Measurements from ENCODE around the gene PISD. TPM values are rescaled to one million over a fixed set of nuclear protein-coding genes. Genes with fewer than 3 reads are reported as not detected.
"Not testable (repeated sequence)": the region's sequence is repeated elsewhere in the genome, so short reads cannot be mapped to it uniquely, and the experiment has no call there.

The PISD gene
- total RNA-seq, 1 experiment from 2014 or later: 31.6 TPM

- DNase-seq: no peak
- Histone ChIP-seq H4K20me1 (ENCODE audit: insufficient read depth, low read depth, low read length) (no peaks in the 10 kb centered on the region), H3K36me3 (ENCODE audit: insufficient read depth, low read length) (no peaks in the 10 kb centered on the region), H3K4me2 (ENCODE audit: low read depth, low read length, poor library complexity, severe bottlenecking) (peak overlapping the region; percentile 88), H3K4me1 (ENCODE audit: low read length) (peaks cover 18% of the 10 kb centered on the region), H3K27ac (ENCODE audit: low read length) (no peak overlapping the region), H3K4me3 (ENCODE audit: low read length) (peak overlapping the region; percentile 96), H2AFZ (ENCODE audit: low read length) (peak overlapping the region; percentile 95), H3K27me3 (ENCODE audit: low read length) (no peaks in the 10 kb centered on the region), H3K9ac (ENCODE audit: low read length) (peak overlapping the region; percentile 63), H3K79me2 (ENCODE audit: low read length) (peaks cover 43% of the 10 kb centered on the region), H3K9me3 (ENCODE audit: low read length) (no peaks in the 10 kb centered on the region), H3K9me2 (replicated peaks; ENCODE audit: insufficient read depth, low read length) (no peaks in the 10 kb centered on the region)
These were observed 638 bp upstream of the PISD start for GRCh38 chr22:31662668-31663037.

- Histone ChIP-seq H3K4me1 (ENCODE audit: low read length) (peaks cover 18% of the 10 kb centered on the region), H3K27ac (ENCODE audit: low read length) (peak overlapping the region; percentile 28; the same call in 1 of the 2 replicates), H3K9ac (ENCODE audit: low read length) (peak overlapping the region; percentile 74), H3K4me2 (ENCODE audit: low read depth, low read length, poor library complexity, severe bottlenecking) (peak overlapping the region; percentile 88), H3K4me3 (ENCODE audit: low read length) (peak overlapping the region; percentile 96), H3K79me2 (ENCODE audit: low read length) (peaks cover 54% of the 10 kb centered on the region)
- not testable (repeated sequence) for H3K9me2 ChIP-seq (replicated peaks; ENCODE audit: insufficient read depth, low read length); DNase-seq; H3K27me3 ChIP-seq (ENCODE audit: low read length); H4K20me1 ChIP-seq (ENCODE audit: insufficient read depth, low read depth, low read length); H3K36me3 ChIP-seq (ENCODE audit: insufficient read depth, low read length); H3K9me3 ChIP-seq (ENCODE audit: low read length); H2AFZ ChIP-seq (ENCODE audit: low read length)
These were observed 1.1 kb downstream of the PISD start for GRCh38 chr22:31660860-31661341.

GRCh38 chr22:31659246-31659645 lies 2.8 kb downstream of the PISD start:
- no peak overlapping the region for H2AFZ ChIP-seq (ENCODE audit: low read length)
- peaks cover 71% of the 10 kb centered on the region for H3K79me2 ChIP-seq (ENCODE audit: low read length)
- H3K27ac ChIP-seq (ENCODE audit: low read length): no peak overlapping the region
- no peak overlapping the region for H3K4me3 ChIP-seq (ENCODE audit: low read length)
- no peak for DNase-seq
- no peak overlapping the region for H3K9ac ChIP-seq (ENCODE audit: low read length)
- H3K9me2 ChIP-seq (replicated peaks; ENCODE audit: insufficient read depth, low read length): no peaks in the 10 kb centered on the region
- peaks cover 23% of the 10 kb centered on the region for H3K4me1 ChIP-seq (ENCODE audit: low read length)
- no peaks in the 10 kb centered on the region for H3K27me3 ChIP-seq (ENCODE audit: low read length)
- no peaks in the 10 kb centered on the region for H4K20me1 ChIP-seq (ENCODE audit: insufficient read depth, low read depth, low read length)
- no peaks in the 10 kb centered on the region for H3K36me3 ChIP-seq (ENCODE audit: insufficient read depth, low read length)
- no peaks in the 10 kb centered on the region for H3K9me3 ChIP-seq (ENCODE audit: low read length)
- no peak overlapping the region for H3K4me2 ChIP-seq (ENCODE audit: low read depth, low read length, poor library complexity, severe bottlenecking)

DNA sequence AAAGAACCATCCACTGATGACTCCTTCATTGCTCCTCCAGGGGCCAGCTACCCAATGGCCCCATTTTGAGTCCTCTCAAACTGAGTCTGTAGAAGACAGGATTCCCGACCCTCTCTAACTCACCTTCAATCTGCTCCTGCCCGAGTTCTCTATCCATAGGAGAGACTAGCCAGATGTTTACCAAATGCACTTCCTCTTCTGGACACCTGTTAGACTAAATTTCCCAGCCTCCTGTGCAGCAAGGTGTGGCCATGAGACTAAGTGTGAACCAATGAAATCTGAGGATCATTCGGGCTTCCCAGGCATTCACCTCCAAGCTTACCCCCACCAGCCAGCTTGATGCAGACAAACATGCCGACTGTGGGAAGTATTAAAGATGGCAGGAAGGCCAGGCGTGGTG lies 7.6 kb downstream of the PISD start:
- peak overlapping the region; percentile 77 for H3K4me2 ChIP-seq (ENCODE audit: low read depth, low read length, poor library complexity, severe bottlenecking)
- H3K27ac ChIP-seq (ENCODE audit: low read length): peak overlapping the region; percentile 83
- peaks cover 32% of the 10 kb centered on the region for H3K4me1 ChIP-seq (ENCODE audit: low read length)
- H3K36me3 ChIP-seq (ENCODE audit: insufficient read depth, low read length): no peaks in the 10 kb centered on the region
- H4K20me1 ChIP-seq (ENCODE audit: insufficient read depth, low read depth, low read length): no peaks in the 10 kb centered on the region
- no peak overlapping the region; the same call in 1 of the 2 replicates for H3K4me3 ChIP-seq (ENCODE audit: low read length)
- H3K9ac ChIP-seq (ENCODE audit: low read length): no peak overlapping the region
- peaks cover 91% of the 10 kb centered on the region for H3K79me2 ChIP-seq (ENCODE audit: low read length)
- no peaks in the 10 kb centered on the region for H3K9me2 ChIP-seq (replicated peaks; ENCODE audit: insufficient read depth, low read length)
- H3K9me3 ChIP-seq (ENCODE audit: low read length): no peaks in the 10 kb centered on the region
- no peak for DNase-seq
- H3K27me3 ChIP-seq (ENCODE audit: low read length): no peaks in the 10 kb centered on the region
- no peak overlapping the region for H2AFZ ChIP-seq (ENCODE audit: low read length)

DNA sequence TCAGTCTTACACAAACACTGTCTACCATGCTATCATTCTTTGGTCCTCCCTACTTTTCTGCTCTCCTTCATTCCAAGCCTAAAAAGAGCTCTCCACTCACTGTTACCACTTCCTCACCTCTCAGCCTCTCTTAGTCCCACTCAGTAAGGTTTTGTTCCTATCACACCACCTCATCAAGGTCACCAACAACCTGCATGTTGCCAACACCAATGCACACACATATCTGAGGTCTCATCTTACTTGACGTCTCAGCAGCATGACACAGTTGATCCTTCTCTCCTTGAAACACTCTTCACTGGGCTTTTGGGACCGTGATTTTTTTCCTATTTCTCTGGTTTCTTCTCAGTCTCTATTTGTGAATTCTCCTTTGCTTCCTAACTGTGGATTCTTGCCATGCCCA lies 8.1 kb downstream of the PISD start:
- no peak overlapping the region for H3K9ac ChIP-seq (ENCODE audit: low read length)
- no peaks in the 10 kb centered on the region for H4K20me1 ChIP-seq (ENCODE audit: insufficient read depth, low read depth, low read length)
- peaks cover 88% of the 10 kb centered on the region for H3K79me2 ChIP-seq (ENCODE audit: low read length)
- no peak for DNase-seq
- no peak overlapping the region for H2AFZ ChIP-seq (ENCODE audit: low read length)
- H3K4me3 ChIP-seq (ENCODE audit: low read length): no peak overlapping the region; the same call in 1 of the 2 replicates
- no peaks in the 10 kb centered on the region for H3K36me3 ChIP-seq (ENCODE audit: insufficient read depth, low read length)
- H3K9me3 ChIP-seq (ENCODE audit: low read length): no peaks in the 10 kb centered on the region
- H3K27me3 ChIP-seq (ENCODE audit: low read length): no peaks in the 10 kb centered on the region
- peak overlapping the region; percentile 83 for H3K27ac ChIP-seq (ENCODE audit: low read length)
- peak overlapping the region; percentile 77 for H3K4me2 ChIP-seq (ENCODE audit: low read depth, low read length, poor library complexity, severe bottlenecking)
- H3K9me2 ChIP-seq (replicated peaks; ENCODE audit: insufficient read depth, low read length): no peaks in the 10 kb centered on the region
- H3K4me1 ChIP-seq (ENCODE audit: low read length): peaks cover 32% of the 10 kb centered on the region

DNA sequence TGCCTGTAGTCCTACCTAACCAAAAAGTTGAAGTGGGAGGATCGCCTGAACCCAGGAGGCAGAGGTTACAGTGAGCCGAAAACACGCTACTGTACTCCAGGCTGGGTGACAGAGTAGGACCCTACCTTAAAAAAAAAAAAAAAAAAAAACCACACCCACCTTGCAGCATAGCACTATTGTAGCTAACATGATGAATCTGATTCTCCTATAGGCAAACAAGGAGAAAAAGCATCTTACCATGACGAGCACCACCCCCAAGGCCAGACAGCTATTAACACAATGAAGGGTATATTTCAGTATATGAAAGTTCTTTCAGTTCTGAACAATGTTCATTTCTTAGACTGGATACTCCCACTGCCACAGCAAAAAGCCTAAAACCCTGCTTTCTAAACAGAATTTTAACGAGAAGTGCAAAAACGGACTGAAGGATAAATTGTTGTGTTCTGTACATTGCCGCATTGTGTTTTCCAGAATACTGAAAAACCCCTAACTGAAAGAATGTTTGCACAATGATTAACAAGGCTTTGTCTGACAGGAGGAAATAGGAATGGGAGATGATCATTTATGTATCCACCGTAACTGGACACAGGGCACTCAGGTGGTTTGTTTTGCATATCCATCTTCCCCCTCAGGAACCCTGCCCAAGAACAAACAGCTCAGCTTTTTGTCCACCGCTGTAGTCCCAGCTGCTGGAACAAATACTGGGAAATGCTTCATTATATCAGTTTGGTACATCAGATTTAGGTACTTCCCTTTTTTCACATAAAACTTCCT lies 8.9 kb downstream of the PISD start:
- peaks cover 83% of the 10 kb centered on the region for H3K79me2 ChIP-seq (ENCODE audit: low read length)
- no peaks in the 10 kb centered on the region for H4K20me1 ChIP-seq (ENCODE audit: insufficient read depth, low read depth, low read length)
- H3K9me3 ChIP-seq (ENCODE audit: low read length): no peaks in the 10 kb centered on the region
- H3K4me1 ChIP-seq (ENCODE audit: low read length): peaks cover 32% of the 10 kb centered on the region
- no peak overlapping the region for H2AFZ ChIP-seq (ENCODE audit: low read length)
- peak overlapping the region; percentile 77 for H3K4me2 ChIP-seq (ENCODE audit: low read depth, low read length, poor library complexity, severe bottlenecking)
- H3K36me3 ChIP-seq (ENCODE audit: insufficient read depth, low read length): no peaks in the 10 kb centered on the region
- no peaks in the 10 kb centered on the region for H3K27me3 ChIP-seq (ENCODE audit: low read length)
- H3K27ac ChIP-seq (ENCODE audit: low read length): peak overlapping the region; percentile 83
- H3K4me3 ChIP-seq (ENCODE audit: low read length): peak overlapping the region; percentile 59
- peak overlapping the region; percentile 46 for H3K9ac ChIP-seq (ENCODE audit: low read length)
- no peaks in the 10 kb centered on the region for H3K9me2 ChIP-seq (replicated peaks; ENCODE audit: insufficient read depth, low read length)
- no peak for DNase-seq

GRCh38 chr22:31652088-31652487 lies 9.9 kb downstream of the PISD start:
- Histone ChIP-seq H3K9me2 (replicated peaks; ENCODE audit: insufficient read depth, low read length) (no peaks in the 10 kb centered on the region), H3K27me3 (ENCODE audit: low read length) (no peaks in the 10 kb centered on the region), H3K9me3 (ENCODE audit: low read length) (no peaks in the 10 kb centered on the region), H3K27ac (ENCODE audit: low read length) (peak overlapping the region; percentile 83), H2AFZ (ENCODE audit: low read length) (no peak overlapping the region), H3K4me2 (ENCODE audit: low read depth, low read length, poor library complexity, severe bottlenecking) (peak overlapping the region; percentile 77), H3K79me2 (ENCODE audit: low read length) (peaks cover 81% of the 10 kb centered on the region), H4K20me1 (ENCODE audit: insufficient read depth, low read depth, low read length) (no peaks in the 10 kb centered on the region), H3K4me3 (ENCODE audit: low read length) (no peak overlapping the region), H3K9ac (ENCODE audit: low read length) (peak overlapping the region; percentile 36; the same call in 1 of the 2 replicates), H3K36me3 (ENCODE audit: insufficient read depth, low read length) (no peaks in the 10 kb centered on the region), H3K4me1 (ENCODE audit: low read length) (peaks cover 32% of the 10 kb centered on the region)
- DNase-seq: no peak

DNA sequence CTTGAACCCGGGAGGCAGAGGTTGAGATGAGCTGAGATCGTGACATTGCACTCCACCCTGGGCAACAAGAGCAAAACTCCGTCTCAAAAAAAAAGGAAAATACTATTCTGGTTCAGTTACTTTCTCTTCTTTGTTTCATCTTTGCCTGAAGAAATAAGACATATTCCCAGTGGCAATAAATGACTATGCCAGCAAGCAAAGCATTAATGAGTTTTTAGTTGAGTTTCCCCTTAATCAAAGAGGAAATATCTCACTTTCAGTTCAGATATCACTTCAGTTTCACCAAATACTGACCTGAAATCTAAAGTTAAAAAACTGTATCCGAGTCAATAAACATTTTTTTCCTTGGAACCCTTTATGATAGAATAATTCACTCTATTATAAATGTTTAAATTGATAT lies 10.4 kb downstream of the PISD start:
- no peaks in the 10 kb centered on the region for H3K9me3 ChIP-seq (ENCODE audit: low read length)
- H3K4me2 ChIP-seq (ENCODE audit: low read depth, low read length, poor library complexity, severe bottlenecking): peak overlapping the region; percentile 77
- no peak for DNase-seq
- H2AFZ ChIP-seq (ENCODE audit: low read length): no peak overlapping the region
- H3K27ac ChIP-seq (ENCODE audit: low read length): peak overlapping the region; percentile 83
- H4K20me1 ChIP-seq (ENCODE audit: insufficient read depth, low read depth, low read length): no peaks in the 10 kb centered on the region
- no peaks in the 10 kb centered on the region for H3K9me2 ChIP-seq (replicated peaks; ENCODE audit: insufficient read depth, low read length)
- no peaks in the 10 kb centered on the region for H3K36me3 ChIP-seq (ENCODE audit: insufficient read depth, low read length)
- H3K4me3 ChIP-seq (ENCODE audit: low read length): no peak overlapping the region
- H3K79me2 ChIP-seq (ENCODE audit: low read length): peaks cover 80% of the 10 kb centered on the region
- H3K27me3 ChIP-seq (ENCODE audit: low read length): no peaks in the 10 kb centered on the region
- peaks cover 32% of the 10 kb centered on the region for H3K4me1 ChIP-seq (ENCODE audit: low read length)
- peak overlapping the region; percentile 36; the same call in 1 of the 2 replicates for H3K9ac ChIP-seq (ENCODE audit: low read length)

Measured in Karpas-422 (cell line).